SK-N-SH treated with all-trans-retinoic acid at 6 μM for 48 hours (cell line): ENCODE data around the gene SLC5A5.

Experiments used
- BACH2 ChIP-seq: fragments of 250-450 bp; sonication (Bioruptor Pico); IDR thresholded peaks from 2 replicates; pipeline ENCODE4 v1.9.0; 2021; ENCODE audit warnings: mild to moderate bottlenecking, borderline replicate concordance
- CSDC2 ChIP-seq: fragments of 250-450 bp; sonication (Bioruptor Pico); IDR thresholded peaks from 2 replicates; pipeline ENCODE4 v1.5.0; 2020; ENCODE audit warnings: mild to moderate bottlenecking, moderate library complexity
- ESRRG ChIP-seq: fragments of 250-450 bp; sonication (Bioruptor Pico); IDR thresholded peaks from 2 replicates; pipeline ENCODE4 v1.6.1; 2021; ENCODE audit warnings: mild to moderate bottlenecking
- GLIS3 ChIP-seq: fragments of 250-450 bp; sonication (Bioruptor Pico); IDR thresholded peaks from 2 replicates; pipeline ENCODE4 v1.5.0; 2020; ENCODE audit warnings: mild to moderate bottlenecking, moderate library complexity
- ISL1 ChIP-seq: fragments of 250-450 bp; sonication (Bioruptor Pico); IDR thresholded peaks from 2 replicates; pipeline ENCODE4 v2.1.2; 2022; ENCODE audit warnings: mild to moderate bottlenecking, moderate library complexity
- OSR1 ChIP-seq: fragments of 250-450 bp; sonication (Bioruptor Pico); IDR thresholded peaks from 2 replicates; pipeline ENCODE4 v1.8.0; 2022; ENCODE audit warnings: moderate library complexity, mild to moderate bottlenecking, inconsistent platforms
- PATZ1 ChIP-seq: fragments of 250-450 bp; sonication (Bioruptor Pico); IDR thresholded peaks from 2 replicates; pipeline ENCODE4 v1.8.0; 2020; ENCODE audit warnings: mild to moderate bottlenecking, moderate library complexity, borderline replicate concordance
- PPARA ChIP-seq: fragments of 250-450 bp; sonication (Bioruptor Pico); IDR thresholded peaks from 2 replicates; pipeline ENCODE4 v1.5.0; 2020; ENCODE audit warnings: mild to moderate bottlenecking, borderline replicate concordance
- TCF4 ChIP-seq: fragments of 250-450 bp; sonication (Bioruptor Pico); IDR thresholded peaks from 2 replicates; pipeline ENCODE4 v1.8.0; 2021; ENCODE audit warnings: mild to moderate bottlenecking, moderate library complexity, borderline replicate concordance
- TOX ChIP-seq: fragments of 250-450 bp; sonication (Bioruptor Pico); IDR thresholded peaks from 2 replicates; pipeline ENCODE4 v1.8.0; 2021; ENCODE audit warnings: mild to moderate bottlenecking, moderate library complexity, borderline replicate concordance
- ZFP3 ChIP-seq: fragments of 250-450 bp; sonication (Bioruptor Pico); IDR thresholded peaks from 2 replicates; pipeline ENCODE4 v1.5.0; 2020; ENCODE audit warnings: mild to moderate bottlenecking, moderate library complexity
- ZNF565 ChIP-seq: fragments of 450-650 bp; formaldehyde crosslinking; conservative IDR thresholded peaks from 2 replicates; pipeline ENCODE4 v1.5.0; 2020; ENCODE audit warnings: low read depth, mild to moderate bottlenecking, moderate library complexity
- ZNF8 ChIP-seq: fragments of 450-650 bp; formaldehyde crosslinking; IDR thresholded peaks from 2 replicates; pipeline ENCODE4 v1.5.0; 2020; ENCODE audit warnings: mild to moderate bottlenecking, moderate library complexity
- TF ChIP-seq, protein P1 (sequence below): fragments of 250-450 bp; sonication (Bioruptor Pico); IDR thresholded peaks from 2 replicates; pipeline ENCODE4 v1.5.1; 2020; ENCODE audit warnings: low read depth, mild to moderate bottlenecking, moderate library complexity

- TF ChIP-seq BACH2 (CRISPR knock-in tag) = no peak
- TF ChIP-seq PPARA (CRISPR knock-in tag) = no peak
- no peak for TF ChIP-seq PATZ1 (CRISPR knock-in tag)
- TF ChIP-seq ZNF565 (CRISPR knock-in tag) = no peak
- TF ChIP-seq ZFP3 (CRISPR knock-in tag) = no peak
- no peak for TF ChIP-seq ESRRG (CRISPR knock-in tag)
- TF ChIP-seq, protein P1, sequence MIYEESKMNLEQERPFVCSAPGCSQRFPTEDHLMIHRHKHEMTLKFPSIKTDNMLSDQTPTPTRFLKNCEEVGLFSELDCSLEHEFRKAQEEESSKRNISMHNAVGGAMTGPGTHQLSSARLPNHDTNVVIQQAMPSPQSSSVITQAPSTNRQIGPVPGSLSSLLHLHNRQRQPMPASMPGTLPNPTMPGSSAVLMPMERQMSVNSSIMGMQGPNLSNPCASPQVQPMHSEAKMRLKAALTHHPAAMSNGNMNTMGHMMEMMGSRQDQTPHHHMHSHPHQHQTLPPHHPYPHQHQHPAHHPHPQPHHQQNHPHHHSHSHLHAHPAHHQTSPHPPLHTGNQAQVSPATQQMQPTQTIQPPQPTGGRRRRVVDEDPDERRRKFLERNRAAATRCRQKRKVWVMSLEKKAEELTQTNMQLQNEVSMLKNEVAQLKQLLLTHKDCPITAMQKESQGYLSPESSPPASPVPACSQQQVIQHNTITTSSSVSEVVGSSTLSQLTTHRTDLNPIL (CRISPR knock-in tag) = no peak
- TF ChIP-seq ISL1 (CRISPR knock-in tag) = no peak
- no peak for TF ChIP-seq CSDC2 (CRISPR knock-in tag)
- TF ChIP-seq ZNF8 = no peak
- TF ChIP-seq GLIS3 (CRISPR knock-in tag) = no peak
- no peak for TF ChIP-seq TCF4
- no peak for TF ChIP-seq TOX (CRISPR knock-in tag)
- TF ChIP-seq OSR1 (CRISPR knock-in tag) = no peak
Measured at GRCh38 chr19:17840019-17840418, 31.7 kb upstream of the SLC5A5 start.
